HG03469 (cell line): ENCODE results near the gene STRN4.

Experiments used
- ATAC-seq: cut with Tn5 transposase; IDR thresholded peaks from one replicate; pipeline ENCODE4 v1.9.1; 2021; ENCODE audit warnings: mild to moderate bottlenecking, moderate library complexity, moderate number of reproducible peaks; ENCODE audit not compliant: unreplicated experiment

Gene STRN4

DNA sequence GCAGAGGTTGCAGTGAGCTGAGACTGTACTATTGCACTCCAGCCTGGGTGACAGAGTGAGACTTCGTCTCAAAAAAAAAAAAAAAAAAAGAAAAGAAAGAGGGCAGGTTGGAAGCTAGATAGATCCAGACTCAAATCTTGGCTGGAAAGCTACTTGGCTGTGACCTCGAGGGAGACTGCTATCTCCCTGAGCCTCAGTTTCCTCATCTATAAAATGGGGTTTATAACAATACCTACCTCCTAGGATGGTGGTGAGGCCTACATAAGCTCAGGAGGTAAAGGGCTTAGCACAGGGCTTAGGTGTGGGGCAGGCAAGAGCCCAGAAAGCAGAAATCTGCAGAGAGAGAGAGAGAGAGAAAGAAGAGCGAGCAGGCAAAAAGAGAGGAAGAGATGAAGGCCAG, 61.1 kb downstream of the STRN4 start:
- no peak for ATAC-seq

GRCh38 chr19:46678110-46678732, 68.0 kb downstream of the STRN4 start:
- no peak for ATAC-seq

DNA sequence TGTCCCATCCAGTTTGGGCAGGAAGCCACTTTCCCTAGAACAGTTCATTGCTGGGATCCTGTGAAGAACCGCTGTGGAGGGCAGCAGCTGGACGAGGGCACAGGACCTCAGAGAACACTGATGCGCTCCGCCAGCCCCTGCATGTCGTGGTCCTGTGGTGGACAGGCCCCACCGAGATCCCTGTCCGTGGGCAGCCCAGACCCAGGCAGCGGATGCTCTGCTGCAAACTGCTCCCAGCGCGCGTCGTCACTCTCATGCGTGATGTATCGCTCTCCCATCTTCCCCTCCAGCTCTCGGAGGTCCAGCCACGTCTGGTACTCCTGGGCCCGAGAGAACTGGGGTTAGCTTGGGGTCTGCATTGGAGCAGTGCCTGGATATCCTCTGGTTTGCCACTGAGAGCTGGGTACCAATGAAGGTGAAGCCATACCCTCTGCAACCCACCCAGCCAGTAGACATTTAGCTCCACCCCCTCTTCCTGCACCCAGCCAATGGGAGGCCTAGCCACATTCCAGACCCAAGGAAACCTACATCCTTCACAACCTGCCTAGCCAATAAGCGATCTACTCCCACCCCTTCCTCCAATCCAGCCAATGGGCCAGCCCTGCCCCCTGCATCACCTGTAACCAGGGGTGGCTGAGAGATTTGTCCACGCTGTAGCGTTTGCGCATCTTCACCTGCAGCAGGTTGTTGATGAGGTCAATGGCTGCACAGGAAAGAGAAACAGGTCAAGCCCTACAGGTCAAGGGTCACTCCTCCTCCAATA, 71.7 kb downstream of the STRN4 start:
- ATAC-seq, result no peak

- no peak for ATAC-seq
Observed at GRCh38 chr19:46670813-46671212, 75.4 kb downstream of the STRN4 start.
